Glomerular endothelial cell (primary cell): ENCODE data around the gene PPP1R14D. TPM values are rescaled to one million over a fixed set of nuclear protein-coding genes. Genes with fewer than 3 reads are reported as not detected.
"Not testable (repeated sequence)": the region's sequence is repeated elsewhere in the genome, so short reads cannot be mapped to it uniquely, and the experiment has no call there.

Experiments used
- DNase-seq: peaks from one replicate; pipeline ENCODE4 v3.0.0-alpha.2; 2011; ENCODE audit warnings: low read depth, low spot score; ENCODE audit errors: extremely low read depth
- total RNA-seq: library from RNA; depleted of rRNA; stranded (reverse); fragments of >200 nt; gene quantifications from 2 replicates; pipeline ENCODE4 v1.2.3, GENCODE V29; 2015

The PPP1R14D gene
- not detected in 2 replicates for total RNA-seq

GRCh38 chr15:40828447-40829036, at the start of gene PPP1R14D:
PPP1R14D (minus strand) TSS chr15:40828708; CDS start chr15:40828641, 67 bp downstream.
- DNase-seq = no peak

- DNase-seq = no peak
Measured at GRCh38 chr15:40877694-40878093, 49.2 kb upstream of the PPP1R14D start.

- DNase-seq = no peak
Measured at GRCh38 chr15:40875991-40876730, 47.7 kb upstream of the PPP1R14D start.

GRCh38 chr15:40873694-40874561, 45.4 kb upstream of the PPP1R14D start, which contains the start of gene RHOV:
RHOV (minus strand) TSS chr15:40874234; CDS start chr15:40874139, 95 bp downstream.
- DNase-seq = no peak

GRCh38 chr15:40872791-40873693, 44.5 kb upstream of the PPP1R14D start:
- no peak for DNase-seq

- DNase-seq = no peak
Measured at GRCh38 chr15:40871749-40872617, 43.5 kb upstream of the PPP1R14D start.

GRCh38 chr15:40870716-40871115, 42.2 kb upstream of the PPP1R14D start:
- DNase-seq = no peak

- no peak for DNase-seq
Measured at GRCh38 chr15:40869686-40870085, 41.2 kb upstream of the PPP1R14D start.

- no peak for DNase-seq
Measured at GRCh38 chr15:40867199-40867598, 38.7 kb upstream of the PPP1R14D start.

- no peak for DNase-seq
Measured at GRCh38 chr15:40863660-40864270, 35.3 kb upstream of the PPP1R14D start.

- not testable (repeated sequence) for DNase-seq
Measured at GRCh38 chr15:40861147-40861546, 32.6 kb upstream of the PPP1R14D start.

- DNase-seq = peak; percentile 33
Measured at GRCh38 chr15:40859206-40859851, 30.8 kb upstream of the PPP1R14D start.

GRCh38 chr15:40858706-40859105, 30.2 kb upstream of the PPP1R14D start:
- no peak for DNase-seq

GRCh38 chr15:40857601-40858341, 29.3 kb upstream of the PPP1R14D start:
- no peak for DNase-seq

GRCh38 chr15:40856746-40857145, 28.2 kb upstream of the PPP1R14D start:
- DNase-seq = no peak

GRCh38 chr15:40855706-40856234, 27.3 kb upstream of the PPP1R14D start:
- no peak for DNase-seq

GRCh38 chr15:40854161-40854560, 25.7 kb upstream of the PPP1R14D start:
- DNase-seq = no peak
